DMS 273 treated with DMSO at 0.1 percent for 48 hours (cell line): ENCODE results near the gene SPANXC.
"Not testable (repeated sequence)": the region's sequence is repeated elsewhere in the genome, so short reads cannot be mapped to it uniquely, and the experiment has no call there.

Experiments
- DNase-seq: peaks from one replicate; lab custom pipeline; 2025; lab: John Stamatoyannopoulos, UW

Gene SPANXC, protein sequence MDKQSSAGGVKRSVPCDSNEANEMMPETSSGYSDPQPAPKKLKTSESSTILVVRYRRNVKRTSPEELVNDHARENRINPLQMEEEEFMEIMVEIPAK

DNA sequence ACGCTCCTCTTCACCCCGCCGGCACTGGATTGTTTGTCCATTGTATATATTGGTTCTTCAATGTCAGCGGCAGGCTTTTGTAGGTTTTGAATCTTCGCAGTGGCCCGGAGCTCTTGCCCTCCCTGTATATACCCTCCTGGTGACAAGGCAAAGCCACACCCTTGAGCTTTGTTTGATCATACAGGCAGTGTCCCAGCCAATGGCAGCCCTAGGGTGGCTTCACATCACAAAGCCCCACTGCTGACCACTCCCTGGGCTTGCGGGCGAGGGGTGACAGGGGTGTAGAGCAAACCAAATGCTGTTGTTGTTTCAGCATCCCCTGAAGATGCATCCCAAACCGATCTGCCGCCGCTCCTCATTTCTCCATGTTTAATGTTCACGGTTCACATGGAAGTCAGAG, at the start of gene SPANXC:
SPANXC (minus strand) TSS at position 101 of the 400 bp plus-strand sequence; CDS start at position 41, 60 bp downstream.
- DNase-seq = not testable (repeated sequence)

DNA sequence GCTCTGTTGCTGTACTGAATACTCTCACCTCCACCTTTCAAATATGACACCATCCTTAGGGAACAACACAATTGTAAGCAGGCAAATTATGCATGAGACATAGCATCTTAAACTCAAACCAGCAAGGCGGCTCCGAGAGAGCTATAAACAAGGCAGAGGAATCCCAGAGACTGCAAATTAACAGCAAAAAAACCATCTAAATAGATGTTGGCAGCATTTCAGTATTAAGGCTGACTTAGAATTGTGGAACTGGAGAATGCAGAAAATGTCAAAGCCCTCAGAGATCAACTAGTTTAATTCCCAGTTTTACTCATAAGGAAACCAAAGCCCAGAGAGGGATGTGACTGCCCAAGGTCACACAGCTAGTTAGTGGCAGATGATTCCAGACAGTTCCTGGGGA, 37.2 kb upstream of the SPANXC start:
- no peak for DNase-seq

GRCh38 chrX:141278306-141278705, 36.0 kb upstream of the SPANXC start:
- no peak for DNase-seq

DNA sequence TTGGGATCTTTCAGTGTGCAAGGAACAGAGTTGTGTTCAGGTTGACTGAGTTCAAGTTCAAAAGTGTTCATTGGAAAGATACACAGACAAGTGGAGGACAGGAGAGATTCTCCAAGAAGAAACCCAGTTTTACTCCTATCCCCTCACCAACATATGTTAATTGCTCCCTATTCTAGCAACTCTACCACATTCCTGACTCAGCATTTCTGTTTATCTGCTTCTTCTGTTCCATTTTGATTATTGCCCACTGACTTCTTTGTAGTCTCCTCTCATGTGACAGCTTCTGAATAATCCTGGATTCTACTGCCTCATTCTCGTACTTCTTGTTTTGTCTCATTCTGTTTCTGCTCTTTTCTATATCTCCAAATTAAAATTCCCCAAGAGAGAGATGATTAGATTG, 15.8 kb upstream of the SPANXC start:
- no peak for DNase-seq

DNA sequence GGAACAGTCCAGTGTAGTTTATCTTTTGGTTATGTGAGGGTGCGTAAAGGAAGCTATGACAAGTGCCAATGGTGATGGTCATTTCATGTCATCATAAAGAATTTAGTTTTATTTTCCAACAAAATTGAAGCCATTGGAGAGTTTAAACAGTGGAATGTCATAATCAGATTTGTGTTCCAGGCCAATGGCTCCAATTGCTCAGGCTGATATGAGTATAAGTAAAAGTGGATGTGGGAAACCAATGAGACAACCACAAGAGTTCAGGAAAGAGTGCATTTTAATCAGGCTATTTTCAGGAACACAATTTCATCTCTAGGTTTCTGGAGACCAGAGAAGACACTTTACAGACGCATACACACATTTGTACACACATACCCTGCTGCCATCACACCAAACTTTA, 20.7 kb downstream of the SPANXC start:
- no peak for DNase-seq

- no peak for DNase-seq
Measured at GRCh38 chrX:141220342-141221008, 21.8 kb downstream of the SPANXC start.

DNA sequence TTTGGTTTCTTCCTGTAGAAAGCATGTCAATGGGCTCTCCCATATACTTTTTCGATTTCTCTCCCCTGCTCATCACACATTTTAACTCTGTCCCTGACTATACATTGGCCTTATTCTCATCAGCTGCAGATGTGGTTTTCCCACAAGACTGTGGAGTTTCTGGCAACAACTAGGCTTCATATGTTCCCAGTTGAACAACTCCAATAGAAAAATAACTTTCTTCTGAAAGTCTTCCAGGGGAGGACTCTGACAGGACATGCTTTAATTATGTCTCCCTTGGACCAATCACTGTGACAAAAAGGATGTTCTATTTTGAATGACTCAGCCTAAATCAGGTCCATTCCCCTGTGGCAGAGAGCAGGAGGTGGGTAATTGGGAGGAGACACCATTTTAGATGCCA, 28.1 kb downstream of the SPANXC start:
- no peak for DNase-seq

GRCh38 chrX:141201962-141202361, 40.4 kb downstream of the SPANXC start:
- no peak for DNase-seq
